GM12872 (cell line): ENCODE measurements around the gene ANKRD16.

Source experiments
- TF ChIP-seq, protein P1 (sequence below): IDR thresholded peaks from 3 replicates; pipeline ENCODE4 v1.5.1; 2011; ENCODE audit warnings: low read depth, mild to moderate bottlenecking, low read length, moderate library complexity; ENCODE audit not compliant: insufficient read depth

The ANKRD16 gene

DNA sequence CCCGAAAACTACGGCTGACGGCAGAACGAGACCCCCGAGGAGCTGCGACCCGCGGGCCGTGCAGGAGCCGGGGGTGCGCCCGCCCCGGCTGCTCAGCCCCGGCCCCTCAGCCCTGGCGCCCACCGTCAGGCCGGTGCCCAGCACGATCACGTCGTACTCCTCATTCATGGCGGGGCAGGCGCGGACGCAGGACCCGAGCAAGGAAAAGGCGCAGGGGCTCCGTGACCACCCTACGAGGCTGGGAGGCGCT lies 76.7 kb downstream of the ANKRD16 start:
- TF ChIP-seq, protein P1, sequence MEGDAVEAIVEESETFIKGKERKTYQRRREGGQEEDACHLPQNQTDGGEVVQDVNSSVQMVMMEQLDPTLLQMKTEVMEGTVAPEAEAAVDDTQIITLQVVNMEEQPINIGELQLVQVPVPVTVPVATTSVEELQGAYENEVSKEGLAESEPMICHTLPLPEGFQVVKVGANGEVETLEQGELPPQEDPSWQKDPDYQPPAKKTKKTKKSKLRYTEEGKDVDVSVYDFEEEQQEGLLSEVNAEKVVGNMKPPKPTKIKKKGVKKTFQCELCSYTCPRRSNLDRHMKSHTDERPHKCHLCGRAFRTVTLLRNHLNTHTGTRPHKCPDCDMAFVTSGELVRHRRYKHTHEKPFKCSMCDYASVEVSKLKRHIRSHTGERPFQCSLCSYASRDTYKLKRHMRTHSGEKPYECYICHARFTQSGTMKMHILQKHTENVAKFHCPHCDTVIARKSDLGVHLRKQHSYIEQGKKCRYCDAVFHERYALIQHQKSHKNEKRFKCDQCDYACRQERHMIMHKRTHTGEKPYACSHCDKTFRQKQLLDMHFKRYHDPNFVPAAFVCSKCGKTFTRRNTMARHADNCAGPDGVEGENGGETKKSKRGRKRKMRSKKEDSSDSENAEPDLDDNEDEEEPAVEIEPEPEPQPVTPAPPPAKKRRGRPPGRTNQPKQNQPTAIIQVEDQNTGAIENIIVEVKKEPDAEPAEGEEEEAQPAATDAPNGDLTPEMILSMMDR: no peak

GRCh38 chr10:5812283-5813090 lies 77.2 kb downstream of the ANKRD16 start:
- TF ChIP-seq, protein P1: no peak; the same call in 2 of the 3 replicates
